ENCODE results near the gene RTL10.

Gene RTL10

DNA sequence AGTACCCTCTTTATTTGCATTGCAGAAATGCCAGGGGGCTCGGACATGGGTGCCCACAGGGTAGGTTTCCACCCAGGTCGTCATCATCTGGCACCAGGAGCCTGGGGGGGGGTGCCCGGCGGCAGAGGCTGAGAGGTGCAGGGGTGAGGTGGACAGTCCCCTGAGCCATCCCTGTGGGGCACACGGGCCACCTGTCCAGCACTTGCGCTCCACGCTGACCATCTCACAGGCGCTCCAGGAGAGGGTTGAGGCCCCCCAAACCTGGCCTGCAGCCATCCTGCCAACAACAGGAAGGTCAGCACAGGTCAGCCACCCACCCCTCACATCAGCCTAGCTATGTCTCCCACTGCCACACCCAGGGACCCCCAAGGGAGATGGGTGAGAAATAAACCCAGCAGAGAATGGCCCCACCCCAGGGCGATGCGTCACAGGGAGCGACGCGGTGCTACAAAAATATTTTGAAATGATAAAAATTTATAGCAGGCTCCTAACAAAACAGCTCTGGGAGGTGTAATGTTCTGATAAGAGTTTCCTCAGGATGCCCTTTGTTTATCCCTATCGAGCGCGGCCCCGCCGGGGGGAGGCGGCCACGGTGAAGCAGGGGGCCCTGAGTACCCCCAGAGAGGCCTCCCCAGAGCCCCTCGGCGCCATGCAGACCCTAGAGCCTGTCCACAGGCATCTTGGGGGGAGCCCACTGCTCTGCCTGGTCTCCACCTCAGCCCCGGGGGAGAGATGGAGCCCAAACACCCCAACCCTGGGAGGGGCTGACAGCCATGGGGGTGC, 21.0 kb upstream of the RTL10 start:
- no peak for DNase-seq

DNA sequence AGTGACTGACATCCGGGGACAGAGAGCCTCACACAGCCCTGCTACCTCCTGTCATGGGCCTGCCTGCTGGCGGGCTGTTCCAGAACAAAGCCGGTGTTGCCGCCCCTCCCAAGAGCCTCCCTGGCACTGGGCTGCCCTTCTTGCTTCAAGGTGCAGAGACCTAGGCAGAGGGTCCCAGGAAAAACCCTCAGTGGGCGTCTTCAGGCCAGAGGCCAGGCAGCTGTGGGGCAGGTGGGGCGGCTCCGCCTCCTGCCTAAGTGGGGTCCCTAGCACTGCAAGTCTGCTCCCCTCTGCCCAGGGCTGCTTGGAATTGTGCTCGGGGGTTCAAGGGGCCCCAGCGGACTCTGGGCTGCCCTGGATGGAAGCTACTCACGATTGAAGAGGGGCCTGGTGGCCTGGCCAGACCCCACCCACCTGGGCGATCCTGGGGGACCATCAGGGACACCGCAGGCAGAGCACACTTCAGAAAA, 20.4 kb upstream of the RTL10 start:
- no peak for DNase-seq

DNA sequence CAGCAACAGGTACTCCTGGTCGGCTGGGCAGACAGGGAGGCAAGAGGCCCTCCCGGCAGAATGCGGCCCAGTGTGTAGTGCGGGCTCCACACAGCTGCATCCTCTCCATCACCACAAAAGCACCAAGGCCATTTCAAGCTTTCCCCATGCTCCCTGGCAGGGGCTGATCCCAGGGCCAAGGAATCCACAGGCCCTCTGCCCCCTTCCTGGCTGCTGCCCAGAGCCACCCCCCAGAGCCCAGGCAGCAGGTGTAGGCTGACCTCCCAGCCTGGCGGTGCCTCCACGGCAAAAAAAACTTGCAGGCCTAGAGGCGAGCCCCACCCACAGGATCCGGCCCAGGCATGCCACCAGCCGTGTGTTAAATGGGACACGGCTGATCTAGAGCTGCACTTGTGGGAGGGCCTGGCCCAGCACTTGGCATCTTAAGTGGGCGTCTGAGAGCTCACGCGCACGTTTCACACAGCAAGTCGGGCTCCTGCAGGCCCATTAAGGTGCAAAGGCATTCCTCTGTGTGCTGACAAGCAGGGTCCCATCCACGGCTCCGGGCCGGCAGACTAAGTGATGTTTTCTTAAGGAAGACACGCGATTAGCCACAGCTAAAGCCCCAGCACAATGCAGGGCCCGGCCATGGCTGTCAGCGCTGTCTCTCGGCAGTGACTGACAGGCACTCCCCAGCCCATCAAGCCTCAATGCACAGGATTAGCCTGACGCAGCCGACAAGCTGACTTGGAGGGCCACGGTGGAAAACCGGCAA, 19.8 kb upstream of the RTL10 start:
- DNase-seq = peak; percentile 65

DNA sequence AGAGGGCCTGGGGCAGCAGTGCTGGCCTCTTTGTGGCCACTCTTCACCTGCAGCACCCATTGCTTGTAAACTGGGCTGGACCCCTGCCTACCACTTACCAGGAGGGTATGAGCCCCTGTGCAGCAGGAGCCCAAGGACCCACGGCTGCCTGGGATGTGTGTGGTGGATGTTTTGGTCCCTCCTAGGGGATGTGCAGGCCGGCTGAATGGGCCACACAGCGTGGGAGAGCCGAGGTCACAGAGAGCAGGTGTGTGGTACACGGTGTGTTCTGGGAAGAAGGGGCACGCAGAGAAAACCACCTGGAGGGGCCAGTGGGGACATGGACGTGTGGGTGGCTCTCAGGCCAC, 19.3 kb upstream of the RTL10 start:
- DNase-seq = no peak

DNA sequence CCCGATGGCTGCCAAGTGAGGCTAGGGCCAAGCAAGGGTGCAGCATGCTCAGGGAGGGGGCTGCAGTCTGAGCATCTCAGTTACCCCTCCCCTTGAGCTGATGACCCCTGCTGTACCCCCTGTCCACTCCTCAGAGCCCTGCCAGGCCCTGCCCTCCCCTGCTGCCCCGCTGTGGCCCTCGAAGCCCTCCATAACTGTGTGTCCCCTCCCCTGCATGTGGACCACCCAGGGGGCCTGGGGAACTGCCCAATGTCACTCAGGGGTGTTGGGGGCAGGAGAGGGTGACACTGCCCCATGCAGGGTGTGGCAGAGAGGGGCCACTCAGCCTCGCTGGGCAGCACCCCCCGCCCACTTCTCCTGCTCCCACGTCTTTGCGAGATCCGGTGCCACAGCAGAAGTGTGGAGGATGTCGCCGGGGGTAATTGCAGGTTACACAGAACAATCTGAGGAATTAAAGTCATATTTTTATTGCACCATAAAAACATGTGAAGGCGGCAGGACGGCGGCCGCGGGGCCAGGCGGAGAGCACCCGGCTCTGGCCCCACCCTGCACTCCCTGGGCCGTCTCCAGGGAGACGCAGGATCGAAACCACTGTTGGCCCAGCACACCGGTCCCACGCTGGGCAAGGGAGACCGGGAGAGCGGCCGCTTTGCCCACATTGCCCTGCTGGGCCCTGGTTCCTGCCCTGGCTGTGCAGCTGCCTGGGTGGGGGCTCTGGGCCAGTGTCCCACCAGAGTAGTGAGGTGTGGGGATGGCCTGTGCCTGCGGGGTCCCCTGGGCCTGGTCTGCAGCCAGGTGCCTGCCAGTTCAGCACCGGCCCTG, 18.7 kb upstream of the RTL10 start:
- DNase-seq = no peak

DNA sequence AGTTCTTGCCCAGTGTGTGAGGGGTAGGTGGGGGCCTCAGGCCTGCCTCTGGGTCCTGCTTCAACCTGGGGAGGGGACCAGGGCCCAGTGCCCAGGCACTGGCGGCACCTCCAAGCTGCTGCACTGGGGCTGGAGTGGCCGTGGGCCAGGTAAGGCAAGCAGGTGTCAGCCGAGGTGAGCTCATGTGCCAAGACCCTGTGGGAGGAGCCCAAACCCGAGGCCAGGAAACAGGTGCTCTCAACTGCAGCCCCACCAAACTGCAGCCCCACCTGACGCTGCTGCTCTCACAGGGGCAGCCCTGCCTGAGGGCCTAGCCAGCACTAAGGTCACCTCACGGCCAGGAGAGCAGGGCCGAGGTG, 18.1 kb upstream of the RTL10 start:
- no peak for DNase-seq

DNA sequence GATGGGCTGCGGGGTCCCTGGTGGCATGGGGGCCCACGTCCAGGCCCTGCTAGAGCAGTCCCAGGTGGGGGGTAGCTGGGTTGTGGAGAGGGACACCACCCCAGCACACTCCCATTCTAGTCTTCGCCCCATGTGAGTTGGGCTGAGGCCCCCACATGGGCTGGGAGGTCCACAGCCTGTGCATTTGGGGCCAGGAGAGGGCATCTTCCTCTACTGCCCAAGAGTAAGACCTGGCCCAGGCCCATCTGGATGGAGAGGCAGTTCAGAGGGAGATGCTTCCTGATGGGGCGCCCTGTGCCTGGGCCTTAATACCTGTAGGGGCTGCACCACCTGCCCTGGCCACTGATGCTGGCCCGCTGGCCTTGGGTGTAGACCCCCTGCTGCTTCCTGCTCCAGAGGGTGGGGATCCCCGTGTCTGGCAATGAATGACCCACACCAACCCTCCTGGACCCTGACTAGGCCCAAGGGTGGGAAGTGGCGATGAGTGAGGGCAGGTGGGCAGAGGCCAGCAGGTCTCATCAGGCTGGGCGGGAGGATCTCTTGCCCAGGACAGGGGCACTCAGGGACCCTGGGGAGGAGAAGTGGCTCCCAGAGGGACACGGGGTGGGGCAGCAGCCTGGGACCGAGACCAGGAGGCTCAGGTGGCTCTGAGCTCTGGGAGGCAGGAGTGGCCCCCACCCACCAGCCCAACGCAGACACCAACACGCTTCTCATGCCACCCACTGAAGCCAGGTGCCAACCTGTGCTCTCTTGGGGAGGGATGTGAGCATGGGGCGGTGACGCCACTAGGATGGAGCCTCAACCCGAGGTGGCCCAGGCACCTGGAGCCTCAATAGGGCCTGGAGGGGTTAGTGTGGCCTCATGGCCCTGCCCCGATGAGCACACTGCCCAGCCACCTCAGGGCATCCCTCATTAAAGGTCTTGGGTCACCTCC, 17.4 kb upstream of the RTL10 start:
- DNase-seq = no peak

DNA sequence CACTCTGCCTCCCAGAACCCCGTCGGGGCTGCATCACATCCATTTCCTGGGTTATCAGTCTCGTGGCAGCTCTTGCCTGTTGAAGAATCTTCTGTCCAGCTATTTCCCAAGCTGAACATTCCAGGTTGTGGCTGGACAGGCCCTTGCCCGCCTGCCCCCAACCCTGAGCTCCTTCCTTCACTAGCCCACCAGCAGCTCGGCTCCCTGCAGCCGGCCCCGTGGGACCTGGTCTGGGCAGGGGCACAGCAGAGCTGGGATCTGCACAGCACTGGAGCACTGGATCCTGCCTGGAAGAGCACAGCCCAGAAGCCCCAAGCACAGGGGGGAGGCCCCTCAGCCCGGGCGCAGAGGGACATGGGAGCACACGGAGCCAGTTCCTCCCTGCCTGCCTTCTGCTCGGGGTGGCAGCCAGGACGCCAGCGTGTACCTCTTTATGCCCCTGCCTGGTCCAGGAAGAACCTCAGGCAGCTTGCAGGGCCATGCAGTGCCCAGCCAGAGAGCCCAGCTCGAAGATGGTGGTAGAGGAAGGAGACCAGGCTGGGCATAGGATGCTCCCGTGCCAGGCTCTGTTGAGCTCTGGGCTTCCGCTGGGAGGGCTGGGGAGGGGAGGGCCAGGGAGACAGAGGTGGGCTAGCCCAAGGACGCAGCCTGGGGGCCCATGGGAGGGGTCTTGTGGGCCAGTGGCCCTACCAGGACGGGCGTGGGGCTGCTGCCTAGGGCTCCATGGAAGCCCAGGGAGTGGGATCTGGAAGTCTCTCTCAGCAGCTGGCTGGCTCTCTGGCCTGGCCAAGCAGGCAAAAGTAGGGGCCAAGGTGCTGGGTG, 16.6 kb upstream of the RTL10 start:
- DNase-seq = no peak

DNA sequence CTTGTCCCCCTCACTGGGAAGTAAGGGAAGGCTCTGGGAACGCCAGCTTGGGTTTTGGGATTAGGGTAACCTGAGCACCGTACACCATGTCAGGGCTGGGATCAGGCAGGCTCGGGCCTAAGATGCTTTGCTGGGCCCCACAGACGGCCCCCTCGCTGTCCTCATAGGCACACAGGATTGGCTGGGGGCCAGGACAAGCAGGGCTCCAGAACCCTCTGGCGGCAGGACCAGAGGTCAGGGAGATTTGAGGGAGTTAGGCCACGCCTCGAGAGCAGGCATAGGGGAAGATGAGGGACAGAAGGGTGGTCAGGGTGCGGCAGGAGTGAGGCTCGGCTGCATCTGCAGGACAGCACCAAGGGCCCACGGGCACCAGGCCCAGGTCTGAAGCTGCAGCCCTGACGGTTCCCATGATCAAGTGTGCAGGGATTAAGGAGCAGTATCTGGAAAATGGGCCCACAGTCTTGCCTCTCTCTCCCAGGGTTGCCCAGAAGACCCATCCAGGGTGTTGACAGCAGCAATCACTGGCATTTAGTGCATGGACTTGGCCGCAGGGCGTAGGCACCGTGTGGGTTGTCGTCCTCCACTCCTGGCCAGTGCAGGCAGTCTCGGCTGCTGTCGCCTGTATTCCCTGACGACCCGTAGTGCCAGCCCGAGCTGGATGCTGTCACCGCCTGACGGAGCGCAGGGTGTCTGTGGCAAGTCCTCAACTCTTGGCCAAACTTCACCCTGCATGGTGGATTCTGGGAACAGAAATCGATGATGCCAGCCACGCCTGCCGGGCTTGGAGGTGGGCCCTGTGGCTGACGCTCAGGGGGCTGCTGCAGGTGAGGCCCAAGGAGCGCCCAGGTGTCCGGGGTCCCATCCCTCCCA, 15.7 kb upstream of the RTL10 start:
- peak; percentile 95 for DNase-seq

DNA sequence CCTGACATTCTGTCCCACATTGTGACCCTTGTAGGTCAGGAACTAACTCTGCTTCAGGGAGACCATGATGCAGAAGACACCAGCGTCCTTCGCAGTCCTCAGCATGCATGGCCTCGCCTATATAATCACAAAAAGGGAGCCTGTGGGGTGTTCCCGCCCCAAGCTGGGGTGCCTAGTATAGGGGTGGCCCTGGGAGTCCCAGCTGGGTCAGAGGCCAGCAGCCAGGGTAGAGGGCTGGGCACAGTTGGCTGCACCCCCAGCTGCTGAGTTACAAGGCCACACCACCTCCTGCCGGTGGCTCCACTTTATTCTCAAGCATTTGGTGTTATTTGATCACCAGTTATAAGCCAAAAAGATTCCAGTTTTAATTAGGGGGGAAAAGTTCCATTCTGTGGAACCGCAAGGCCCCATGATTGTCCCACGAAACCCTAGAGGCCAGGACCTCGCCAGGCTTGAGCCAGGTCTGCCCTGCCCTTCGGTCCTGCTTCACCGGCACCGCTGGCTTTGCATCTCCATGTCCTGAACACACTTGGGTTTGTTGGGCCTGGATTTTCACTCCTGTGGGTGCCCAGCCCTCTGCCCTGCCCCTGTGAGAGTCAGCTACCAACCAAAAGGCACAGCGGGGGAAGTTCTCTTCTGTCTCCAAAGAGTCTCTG, 15.0 kb upstream of the RTL10 start:
- no peak for DNase-seq

DNA sequence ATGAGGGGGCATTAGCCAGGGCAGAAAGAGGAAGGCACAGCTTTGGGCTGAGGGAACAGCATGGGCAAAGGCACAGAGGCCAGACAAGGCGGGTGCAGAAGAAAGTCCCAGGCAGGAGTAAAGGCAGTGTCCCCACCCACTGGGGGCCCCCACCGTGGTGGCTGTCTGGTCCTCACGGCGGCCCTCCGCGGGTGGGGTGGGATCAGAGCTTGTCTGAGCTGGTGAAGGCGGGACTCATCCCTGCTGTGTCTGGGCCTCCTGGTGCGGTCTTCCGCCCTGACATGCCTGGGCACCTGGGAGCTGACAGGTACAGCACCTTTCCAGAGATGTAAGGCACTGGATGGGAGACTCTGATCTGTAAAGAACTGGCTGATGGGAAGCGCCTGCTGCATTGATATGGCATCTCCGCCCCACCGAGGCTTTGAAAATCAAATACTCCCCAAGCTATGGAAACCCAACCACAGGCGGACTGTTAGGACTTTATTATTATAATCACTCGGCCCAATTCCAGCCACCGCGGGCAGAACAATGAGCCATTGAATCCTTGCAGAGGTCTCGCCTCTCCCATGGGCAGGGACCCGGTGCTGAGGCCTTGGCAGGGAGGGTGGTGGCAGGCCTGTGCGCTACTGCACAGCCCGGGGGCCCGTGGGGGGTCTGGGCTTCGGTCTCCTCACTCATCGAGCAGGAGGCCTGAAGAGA, 14.2 kb upstream of the RTL10 start:
- no peak for DNase-seq

DNA sequence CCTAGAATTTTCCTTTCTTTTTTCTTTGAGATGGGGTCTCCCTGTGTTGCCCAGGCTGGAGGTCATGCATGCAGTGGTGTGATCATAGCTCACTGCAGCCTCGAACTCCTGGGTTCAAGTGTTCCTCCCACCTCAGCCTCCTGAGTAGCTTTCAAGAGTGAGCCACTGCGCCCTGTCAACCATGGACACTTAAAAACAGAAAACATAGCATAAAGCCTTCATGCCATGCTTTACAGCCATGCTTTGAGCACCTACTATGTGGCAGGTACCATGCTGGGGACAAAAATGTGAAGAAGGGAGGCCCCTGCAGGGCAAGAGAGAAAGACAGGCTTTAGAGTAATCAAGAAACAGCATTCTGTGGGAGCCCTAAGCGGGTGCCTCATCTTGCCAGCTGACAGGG, 13.7 kb upstream of the RTL10 start:
- no peak for DNase-seq

DNA sequence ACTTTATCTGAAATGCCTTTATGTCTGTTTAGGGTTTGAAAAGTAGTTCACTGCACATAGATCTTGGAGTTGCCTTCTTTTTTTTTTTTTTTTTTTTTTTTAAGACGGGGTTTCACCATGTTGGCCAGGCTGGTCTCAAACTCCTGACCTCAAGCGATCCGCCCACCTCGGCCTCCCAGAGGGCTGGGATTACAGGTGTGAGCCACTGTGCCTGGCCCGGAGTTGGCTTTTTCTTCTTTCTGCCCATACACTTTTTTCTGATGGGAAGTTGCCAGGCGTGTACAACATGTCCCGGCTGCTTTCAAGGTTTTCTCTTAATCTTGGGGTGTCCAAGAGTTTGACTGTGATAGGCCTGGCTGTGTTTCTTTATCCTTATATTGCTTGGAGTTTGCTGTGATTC, 12.9 kb upstream of the RTL10 start:
- DNase-seq = no peak

DNA sequence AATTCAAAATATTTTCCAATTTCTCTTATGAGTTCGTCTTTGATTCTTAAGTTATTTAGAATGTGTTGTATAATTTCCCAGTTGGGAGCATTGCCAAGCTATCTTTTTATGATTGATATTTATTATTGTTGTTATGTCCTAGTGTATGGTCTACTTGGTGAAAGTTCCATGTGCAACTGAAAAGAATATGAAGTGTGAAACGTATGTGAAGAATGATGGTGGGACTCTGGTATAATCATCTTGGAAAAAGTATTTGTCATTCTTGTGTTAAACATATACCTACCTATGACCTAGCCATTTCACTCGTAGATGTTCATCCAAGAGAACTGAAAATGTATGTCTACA, 12.0 kb upstream of the RTL10 start:
- no peak for DNase-seq

DNA sequence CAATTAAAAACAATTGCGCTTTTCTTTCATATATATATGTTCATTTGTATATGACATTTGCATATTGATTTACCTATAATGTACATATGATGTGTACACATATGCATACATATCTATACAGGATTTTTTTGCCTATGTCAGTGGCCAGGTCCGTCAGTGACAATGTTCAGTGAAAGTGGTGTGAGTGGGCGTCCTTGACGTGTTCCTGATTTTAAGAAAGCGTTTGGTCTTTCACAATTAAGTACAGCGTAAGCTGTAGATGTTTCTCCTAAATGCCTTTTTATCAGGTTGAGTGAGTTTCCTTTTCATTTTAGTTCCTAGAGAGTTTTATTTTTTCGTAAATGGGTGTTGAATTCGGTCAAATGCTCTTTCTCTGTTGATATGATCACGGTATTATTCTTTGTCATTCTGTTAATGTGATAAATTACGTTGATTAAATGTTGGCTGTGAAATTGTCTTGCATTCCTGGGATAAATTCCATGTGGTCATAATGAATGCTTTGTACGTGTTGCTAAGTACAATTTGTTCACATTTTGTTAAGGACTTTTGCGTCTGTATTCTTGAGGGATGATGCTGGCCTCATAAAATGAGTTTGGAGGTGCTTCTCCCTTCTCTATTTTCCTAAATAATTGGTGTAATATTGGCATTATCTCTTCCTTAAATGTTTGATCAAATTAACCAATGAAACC, 10.6 kb upstream of the RTL10 start:
- no peak for DNase-seq

DNA sequence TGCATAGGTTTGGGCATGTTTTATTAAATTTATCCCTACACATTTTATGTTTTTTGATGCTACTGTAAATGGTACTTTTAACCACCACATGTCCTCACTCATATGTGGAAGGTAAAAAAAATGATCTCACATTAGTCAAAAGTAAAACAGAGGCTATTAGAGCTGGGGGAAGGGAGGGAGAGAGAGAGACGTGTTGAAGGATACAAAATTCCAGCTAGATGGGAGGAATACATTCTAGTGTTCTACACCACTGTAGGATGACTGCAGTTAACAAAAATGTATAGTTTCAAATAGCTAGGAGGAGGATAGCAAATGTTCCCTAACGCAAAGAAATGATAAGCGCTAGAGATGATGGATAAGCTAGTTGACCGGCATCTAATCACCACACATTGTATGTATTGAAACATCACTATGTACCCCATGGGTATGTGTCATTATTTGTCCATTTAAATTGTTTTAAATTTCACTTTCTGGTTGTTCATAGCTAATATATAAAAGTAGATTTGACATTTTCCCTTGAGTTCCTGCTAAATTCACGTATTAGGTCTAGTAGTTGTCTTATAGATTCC, 9.9 kb upstream of the RTL10 start:
- DNase-seq = no peak

DNA sequence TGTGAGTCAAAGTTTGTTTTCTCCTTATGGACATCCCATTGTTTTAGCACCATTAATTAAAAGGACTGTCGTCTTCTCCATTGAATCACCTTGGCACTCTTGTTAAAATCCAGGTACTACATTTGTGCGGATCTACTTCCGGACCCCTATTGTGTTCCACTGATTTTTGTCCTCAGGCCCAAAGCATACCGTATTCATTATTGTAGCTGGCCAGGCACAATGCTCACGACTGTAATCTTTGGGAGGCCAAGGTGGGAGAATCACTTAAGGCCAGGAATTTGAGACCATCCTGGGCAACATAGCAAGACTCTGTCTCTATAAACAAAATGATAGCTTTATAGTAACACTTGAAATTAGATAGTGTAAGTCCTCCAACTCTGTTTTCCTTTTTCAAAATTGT, 8.9 kb upstream of the RTL10 start:
- DNase-seq = no peak

DNA sequence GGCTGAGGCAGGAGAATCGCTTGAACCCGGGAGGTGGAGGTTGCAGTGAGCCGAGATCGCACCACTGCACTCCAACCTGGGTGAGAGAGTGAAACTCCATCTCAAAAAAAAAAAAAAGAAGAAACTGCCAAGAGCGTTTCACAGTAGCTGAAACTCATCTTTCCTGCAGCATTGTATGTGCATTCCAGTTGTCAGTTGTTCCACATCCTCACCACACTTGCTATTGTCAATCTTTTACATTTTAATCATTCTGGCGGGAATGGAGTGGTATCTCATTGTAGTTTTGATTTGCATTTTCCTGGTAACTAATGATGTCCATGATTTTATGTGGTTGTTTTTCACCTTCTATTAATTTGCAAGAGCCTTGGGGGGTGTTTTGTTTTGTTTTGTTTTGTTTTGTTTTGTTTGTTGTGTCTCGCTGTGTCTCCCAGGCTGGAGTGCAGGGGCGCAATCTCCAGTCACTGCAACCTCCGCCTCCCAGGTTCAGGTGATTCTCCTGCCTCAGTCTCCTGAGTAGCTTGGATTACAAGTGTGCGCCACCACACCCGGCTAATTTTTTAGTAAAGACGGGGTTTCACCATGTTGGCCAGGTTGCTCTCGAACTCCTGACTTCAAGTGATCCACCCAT, 8.1 kb upstream of the RTL10 start:
- DNase-seq = no peak

All from NCI-H82 (cell line).